ENCODE data around the gene CLIC1.

GRCh38 chr6:31691564-31692108, 44.7 kb downstream of the CLIC1 start:
- TF ChIP-seq RAD21 (conservative IDR thresholded peaks at IDR 0.05 in 1 of 2, IDR thresholded peaks at IDR 0.05 in 1 of 2) (no peak), CEBPB (IDR thresholded peaks at IDR 0.05) (no peak), CTCF (IDR thresholded peaks at IDR 0.05) (no peak), POLR2A (IDR thresholded peaks at IDR 0.05; ENCODE audit: low read length) (no peak), MYC (IDR thresholded peaks at IDR 0.05; ENCODE audit: borderline replicate concordance, low read length) (no peak), NPAS2 (CRISPR knock-in tag; IDR thresholded peaks at IDR 0.05; ENCODE audit: borderline replicate concordance) (no peak), BHLHE40 (IDR thresholded peaks at IDR 0.05; ENCODE audit: low read depth, low read length) (no peak), MAX (IDR thresholded peaks at IDR 0.05) (no peak), RFX5 (IDR thresholded peaks at IDR 0.05) (no peak)

All from A549 (cell line).